ENCODE measurements around the gene DHX16. TPM values are rescaled to one million over a fixed set of nuclear protein-coding genes. Genes with fewer than 3 reads are reported as not detected.
A peak's percentile ranks its signal among the peaks of the same experiment; 100 is the strongest.

The DHX16 gene
- total and polyA plus RNA-seq, 9 of the 15 experiments (the other 6 are each of a cell fraction or from before 2014, with no cell fraction given), result 14.6 to 66.1 (median 47.5) TPM

GRCh38 chr6:30616811-30617564 is 55.8 kb downstream of the DHX16 start, which contains the start of gene PPP1R10 (continued):
- TF ChIP-seq, protein P1, sequence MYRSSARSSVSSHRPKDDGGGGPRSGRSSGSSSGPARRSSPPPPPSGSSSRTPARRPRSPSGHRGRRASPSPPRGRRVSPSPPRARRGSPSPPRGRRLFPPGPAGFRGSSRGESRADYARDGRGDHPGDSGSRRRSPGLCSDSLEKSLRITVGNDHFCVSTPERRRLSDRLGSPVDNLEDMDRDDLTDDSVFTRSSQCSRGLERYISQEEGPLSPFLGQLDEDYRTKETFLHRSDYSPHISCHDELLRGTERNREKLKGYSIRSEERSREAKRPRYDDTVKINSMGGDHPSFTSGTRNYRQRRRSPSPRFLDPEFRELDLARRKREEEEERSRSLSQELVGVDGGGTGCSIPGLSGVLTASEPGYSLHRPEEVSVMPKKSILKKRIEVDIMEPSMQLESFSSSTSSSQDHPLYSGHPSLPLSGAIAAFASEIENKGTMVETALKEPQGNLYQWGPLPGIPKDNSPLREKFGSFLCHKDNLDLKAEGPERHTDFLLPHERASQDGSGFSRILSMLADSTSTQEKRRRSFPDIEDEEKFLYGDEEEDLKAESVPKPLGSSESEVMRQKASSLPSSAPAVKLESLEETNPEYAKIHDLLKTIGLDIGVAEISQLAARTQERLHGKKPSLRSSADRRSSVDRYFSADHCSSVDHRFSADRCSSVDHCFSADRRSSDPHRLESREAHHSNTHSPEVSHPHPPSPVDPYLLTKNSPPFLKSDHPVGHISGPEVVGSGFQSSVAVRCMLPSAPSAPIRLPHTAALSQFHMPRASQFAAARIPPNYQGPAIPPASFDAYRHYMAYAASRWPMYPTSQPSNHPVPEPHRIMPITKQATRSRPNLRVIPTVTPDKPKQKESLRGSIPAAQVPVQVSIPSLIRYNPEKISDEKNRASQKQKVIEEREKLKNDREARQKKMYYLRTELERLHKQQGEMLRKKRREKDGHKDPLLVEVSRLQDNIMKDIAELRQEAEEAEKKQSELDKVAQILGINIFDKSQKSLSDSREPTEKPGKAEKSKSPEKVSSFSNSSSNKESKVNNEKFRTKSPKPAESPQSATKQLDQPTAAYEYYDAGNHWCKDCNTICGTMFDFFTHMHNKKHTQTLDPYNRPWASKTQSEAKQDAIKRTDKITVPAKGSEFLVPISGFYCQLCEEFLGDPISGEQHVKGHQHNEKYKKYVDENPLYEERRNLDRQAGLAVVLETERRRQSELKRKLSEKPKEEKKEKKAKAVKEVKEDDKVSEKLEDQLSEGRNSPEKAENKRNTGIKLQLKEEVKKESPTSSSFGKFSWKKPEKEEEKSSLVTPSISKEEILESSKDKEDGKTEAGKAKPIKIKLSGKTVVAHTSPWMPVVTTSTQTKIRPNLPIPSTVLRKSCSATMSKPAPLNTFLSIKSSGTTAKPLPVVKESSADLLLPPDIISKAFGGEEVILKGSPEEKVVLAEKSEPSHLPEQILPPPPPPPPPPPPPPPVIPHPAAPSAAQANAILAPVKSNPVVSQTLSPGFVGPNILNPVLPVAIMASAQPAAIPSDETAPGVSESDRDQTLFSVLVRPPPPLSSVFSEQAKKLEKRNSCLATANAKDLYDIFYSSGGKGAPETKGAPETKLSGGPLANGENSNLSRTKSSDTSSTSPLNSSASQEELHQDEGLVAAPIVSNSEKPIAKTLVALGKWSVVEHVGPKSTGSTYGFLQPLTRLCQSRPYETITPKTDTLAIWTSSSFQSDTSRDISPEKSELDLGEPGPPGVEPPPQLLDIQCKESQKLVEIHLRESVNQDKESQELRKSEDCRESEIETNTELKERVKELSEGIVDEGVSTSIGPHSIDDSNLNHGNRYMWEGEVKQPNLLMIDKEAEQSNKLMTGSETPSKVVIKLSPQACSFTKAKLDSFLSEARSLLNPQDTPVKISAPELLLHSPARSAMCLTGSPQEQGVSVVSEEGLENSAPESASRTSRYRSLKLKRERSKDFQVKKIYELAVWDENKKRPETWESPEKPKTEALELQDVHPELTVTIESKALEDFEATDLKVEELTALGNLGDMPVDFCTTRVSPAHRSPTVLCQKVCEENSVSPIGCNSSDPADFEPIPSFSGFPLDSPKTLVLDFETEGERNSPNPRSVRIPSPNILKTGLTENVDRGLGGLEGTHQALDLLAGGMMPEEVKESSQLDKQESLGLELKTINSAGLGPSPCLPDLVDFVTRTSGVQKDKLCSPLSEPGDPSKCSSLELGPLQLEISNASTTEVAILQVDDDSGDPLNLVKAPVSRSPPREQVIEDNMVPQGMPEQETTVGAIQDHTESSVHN (IDR thresholded peaks at IDR 0.05; ENCODE audit: borderline replicate concordance in 1 of 2, low read depth in 1 of 2), result peak in 1 of 2 experiments; percentile 76; a peak in 2 of 4 replicates
- TF ChIP-seq SAFB2 (IDR thresholded peaks at IDR 0.05; ENCODE audit: borderline replicate concordance, low read depth, low read length, severe bottlenecking) (no peak), CCNT2 (IDR thresholded peaks at IDR 0.05; ENCODE audit: borderline replicate concordance, extremely low read depth, insufficient read length, low read depth, low read length) (peak; percentile 71), ATF3 (IDR thresholded peaks at IDR 0.05) (no peak), ATF3 (CRISPR knock-in tag; conservative IDR thresholded peaks at IDR 0.05) (no peak), PRMT5 (CRISPR knock-in tag; IDR thresholded peaks at IDR 0.05) (no peak)
- TF ChIP-seq, protein P2, sequence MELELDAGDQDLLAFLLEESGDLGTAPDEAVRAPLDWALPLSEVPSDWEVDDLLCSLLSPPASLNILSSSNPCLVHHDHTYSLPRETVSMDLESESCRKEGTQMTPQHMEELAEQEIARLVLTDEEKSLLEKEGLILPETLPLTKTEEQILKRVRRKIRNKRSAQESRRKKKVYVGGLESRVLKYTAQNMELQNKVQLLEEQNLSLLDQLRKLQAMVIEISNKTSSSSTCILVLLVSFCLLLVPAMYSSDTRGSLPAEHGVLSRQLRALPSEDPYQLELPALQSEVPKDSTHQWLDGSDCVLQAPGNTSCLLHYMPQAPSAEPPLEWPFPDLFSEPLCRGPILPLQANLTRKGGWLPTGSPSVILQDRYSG (tag; conservative IDR thresholded peaks at IDR 0.05; ENCODE audit: low read depth), result no peak

All from K562 (cell line).